Nephron progenitor cell (in vitro differentiated cells): ENCODE results near the gene SNCA.
A peak's percentile ranks its signal among the peaks of the same experiment; 100 is the strongest.

ENCODE experiments used
- DNase-seq: peaks from one replicate; pipeline ENCODE4 v3.0.0; 2021
- H3K27ac Mint-ChIP-seq: 2 replicates; pipeline ENCODE4 v1.8.0; 2021; ENCODE audit warnings: mild to moderate bottlenecking, moderate library complexity, mixed read lengths
- H3K27me3 Mint-ChIP-seq: 2 replicates; pipeline ENCODE4 v1.8.0; 2021; ENCODE audit warnings: mild to moderate bottlenecking, low read depth, mixed read lengths; ENCODE audit not compliant: poor library complexity
- H3K36me3 Mint-ChIP-seq: 2 replicates; pipeline ENCODE4 v1.8.0; 2021; ENCODE audit warnings: low read depth, mixed read lengths
- H3K4me1 Mint-ChIP-seq: 2 replicates; pipeline ENCODE4 v1.8.0; 2021; ENCODE audit warnings: mixed read lengths
- H3K4me3 Mint-ChIP-seq: 2 replicates; pipeline ENCODE4 v1.8.0; 2021; ENCODE audit warnings: mild to moderate bottlenecking, moderate library complexity, mixed read lengths
- H3K9me3 Mint-ChIP-seq: 2 replicates; pipeline ENCODE4 v1.8.0; 2021; ENCODE audit warnings: mild to moderate bottlenecking, moderate library complexity, mixed read lengths
- TF ChIP-seq, protein P1 (sequence below): fragments of 200-600 bp; sonication (generic); IDR thresholded peaks from 2 replicates; pipeline ENCODE4 v1.5.0; 2021; ENCODE audit warnings: antibody characterized with exemption

Gene SNCA

DNA sequence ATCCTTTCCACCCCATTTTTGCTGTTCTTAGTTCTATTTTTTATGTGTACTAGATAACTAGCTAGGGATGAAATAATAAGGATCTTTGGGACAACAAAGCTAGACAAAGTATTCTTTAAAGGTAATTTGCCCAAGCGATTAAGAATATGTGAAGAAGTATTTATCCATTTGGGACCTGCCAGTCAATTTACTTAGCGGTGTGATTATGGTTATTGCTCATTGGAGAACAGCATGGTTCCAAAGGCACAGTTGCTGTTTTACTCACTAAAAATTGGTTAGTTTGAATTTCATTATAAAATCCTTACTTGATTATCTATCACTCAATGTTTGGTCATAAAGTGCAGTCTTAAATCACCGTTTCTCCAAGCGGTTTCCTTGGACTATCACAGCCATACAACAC, 124.1 kb downstream of the SNCA start:
- H3K27me3 Mint-ChIP-seq, result no peaks in the 10 kb centered on the region
- no peaks in the 10 kb centered on the region for H3K9me3 Mint-ChIP-seq
- H3K4me3 Mint-ChIP-seq, result no peak overlapping the region
- no peak overlapping the region for H3K27ac Mint-ChIP-seq
- TF ChIP-seq, protein P1, sequence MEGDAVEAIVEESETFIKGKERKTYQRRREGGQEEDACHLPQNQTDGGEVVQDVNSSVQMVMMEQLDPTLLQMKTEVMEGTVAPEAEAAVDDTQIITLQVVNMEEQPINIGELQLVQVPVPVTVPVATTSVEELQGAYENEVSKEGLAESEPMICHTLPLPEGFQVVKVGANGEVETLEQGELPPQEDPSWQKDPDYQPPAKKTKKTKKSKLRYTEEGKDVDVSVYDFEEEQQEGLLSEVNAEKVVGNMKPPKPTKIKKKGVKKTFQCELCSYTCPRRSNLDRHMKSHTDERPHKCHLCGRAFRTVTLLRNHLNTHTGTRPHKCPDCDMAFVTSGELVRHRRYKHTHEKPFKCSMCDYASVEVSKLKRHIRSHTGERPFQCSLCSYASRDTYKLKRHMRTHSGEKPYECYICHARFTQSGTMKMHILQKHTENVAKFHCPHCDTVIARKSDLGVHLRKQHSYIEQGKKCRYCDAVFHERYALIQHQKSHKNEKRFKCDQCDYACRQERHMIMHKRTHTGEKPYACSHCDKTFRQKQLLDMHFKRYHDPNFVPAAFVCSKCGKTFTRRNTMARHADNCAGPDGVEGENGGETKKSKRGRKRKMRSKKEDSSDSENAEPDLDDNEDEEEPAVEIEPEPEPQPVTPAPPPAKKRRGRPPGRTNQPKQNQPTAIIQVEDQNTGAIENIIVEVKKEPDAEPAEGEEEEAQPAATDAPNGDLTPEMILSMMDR, result no peak
- H3K4me1 Mint-ChIP-seq, result peaks cover 35% of the 10 kb centered on the region
- no peaks in the 10 kb centered on the region for H3K36me3 Mint-ChIP-seq
- no peak for DNase-seq

DNA sequence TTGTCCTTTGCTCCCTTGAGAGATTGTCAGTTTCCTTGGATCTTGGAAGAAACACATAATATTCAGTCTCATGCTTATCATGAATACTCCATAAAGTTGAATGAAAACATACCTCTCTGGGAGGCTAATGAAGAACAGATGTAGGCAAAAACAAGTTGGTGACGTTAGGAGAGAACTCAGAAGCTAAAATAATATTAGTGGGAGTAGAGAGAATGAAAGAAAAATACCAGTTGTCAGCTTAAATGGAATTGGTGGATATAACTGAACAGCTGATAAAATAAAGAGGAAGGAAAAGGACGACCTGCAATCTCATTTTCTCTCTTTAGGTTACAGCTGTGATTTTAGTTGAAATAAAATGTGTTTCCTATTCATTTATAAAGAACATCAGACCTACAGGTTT, 124.8 kb downstream of the SNCA start:
- TF ChIP-seq, protein P1, result no peak
- H3K9me3 Mint-ChIP-seq, result no peaks in the 10 kb centered on the region
- H3K4me3 Mint-ChIP-seq, result no peak overlapping the region
- no peak for DNase-seq
- no peaks in the 10 kb centered on the region for H3K36me3 Mint-ChIP-seq
- H3K27ac Mint-ChIP-seq, result no peak overlapping the region
- no peaks in the 10 kb centered on the region for H3K27me3 Mint-ChIP-seq
- peaks cover 36% of the 10 kb centered on the region for H3K4me1 Mint-ChIP-seq

DNA sequence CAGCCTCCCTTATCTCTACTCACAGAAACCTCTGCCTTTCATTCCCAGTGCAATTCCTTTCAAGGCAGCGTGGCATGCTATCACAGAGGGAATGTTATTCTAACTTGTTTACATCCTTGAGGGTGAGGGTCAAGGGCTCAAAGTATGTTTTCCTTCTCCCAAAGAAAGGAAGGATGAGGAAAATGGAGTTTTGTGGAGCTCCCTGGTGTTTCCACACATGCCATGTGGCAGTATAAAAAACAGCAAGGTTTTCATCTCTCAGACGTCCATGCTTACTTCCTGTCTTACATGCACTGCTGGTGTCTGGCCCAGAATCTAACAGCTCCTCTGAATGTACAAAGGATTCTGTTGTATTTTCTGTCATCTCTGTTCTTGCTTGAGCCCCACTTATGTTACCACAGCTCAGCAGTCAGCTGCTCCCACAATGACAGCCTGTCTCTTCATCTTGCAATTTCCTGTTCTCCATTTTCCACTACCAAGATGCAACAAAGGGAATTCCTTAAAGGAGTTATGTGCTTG, 128.0 kb downstream of the SNCA start:
- peaks cover 29% of the 10 kb centered on the region for H3K4me1 Mint-ChIP-seq
- TF ChIP-seq, protein P1, result no peak
- H3K4me3 Mint-ChIP-seq, result no peak overlapping the region
- no peaks in the 10 kb centered on the region for H3K27me3 Mint-ChIP-seq
- no peaks in the 10 kb centered on the region for H3K36me3 Mint-ChIP-seq
- no peaks in the 10 kb centered on the region for H3K9me3 Mint-ChIP-seq
- peak overlapping the region; percentile 91 for H3K27ac Mint-ChIP-seq
- no peak for DNase-seq

DNA sequence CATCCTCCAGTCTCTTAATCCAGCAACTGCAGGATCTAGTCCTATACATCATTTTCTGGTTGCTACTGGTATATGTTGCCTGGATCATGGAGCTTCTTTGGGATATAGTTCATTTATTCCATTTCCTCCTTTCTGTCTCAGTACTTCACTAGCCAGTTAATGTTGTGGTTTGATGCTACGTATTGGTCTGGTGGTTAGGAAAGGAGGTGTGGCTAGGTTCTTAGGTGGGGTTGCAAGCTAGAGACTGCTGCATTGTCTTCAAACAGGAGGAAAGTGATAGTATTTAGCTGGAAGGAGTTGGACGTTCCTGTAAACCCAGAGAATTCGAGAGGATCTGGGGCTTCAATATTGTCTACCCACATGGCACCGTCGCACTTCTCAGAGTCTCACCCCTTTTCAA, 129.5 kb downstream of the SNCA start:
- no peak overlapping the region for H3K4me3 Mint-ChIP-seq
- H3K9me3 Mint-ChIP-seq, result no peaks in the 10 kb centered on the region
- no peaks in the 10 kb centered on the region for H3K27me3 Mint-ChIP-seq
- no peaks in the 10 kb centered on the region for H3K36me3 Mint-ChIP-seq
- TF ChIP-seq, protein P1, result no peak
- H3K4me1 Mint-ChIP-seq, result peaks cover 29% of the 10 kb centered on the region
- no peak overlapping the region for H3K27ac Mint-ChIP-seq
- no peak for DNase-seq

DNA sequence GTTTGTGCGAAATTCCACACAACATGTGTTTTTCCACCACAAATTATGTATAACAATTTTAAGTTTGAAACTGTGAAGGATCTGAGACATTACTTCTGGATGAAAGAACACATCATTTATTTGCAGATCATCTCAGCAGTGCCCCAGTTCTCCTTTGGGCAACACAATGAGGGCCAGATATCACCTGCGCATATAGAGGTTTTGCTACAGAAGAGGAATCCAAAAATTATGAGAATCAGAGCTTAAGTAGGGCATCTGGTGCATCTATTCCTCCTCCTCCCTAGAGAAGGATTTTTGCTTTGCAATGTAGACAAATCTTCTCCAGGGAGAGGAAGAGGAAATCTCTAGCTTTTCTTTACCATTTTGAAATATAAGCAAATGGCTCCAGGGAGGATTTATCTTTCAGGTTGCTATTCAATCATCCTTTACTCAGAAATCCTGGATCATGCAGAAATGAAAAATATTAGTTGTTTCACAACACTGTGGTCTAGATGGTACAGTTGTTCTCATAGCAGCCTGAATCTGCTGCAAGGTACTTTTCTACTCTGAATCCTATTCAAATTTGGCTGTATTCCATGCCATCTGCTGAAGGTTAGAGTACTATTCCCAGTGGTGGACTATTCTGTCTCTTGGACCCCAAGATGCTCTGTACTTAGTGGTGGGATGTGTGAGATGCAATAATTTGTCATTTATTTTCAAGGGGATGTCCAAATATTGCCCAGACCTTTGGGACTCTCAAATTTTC, 132.1 kb downstream of the SNCA start:
- H3K36me3 Mint-ChIP-seq, result no peaks in the 10 kb centered on the region
- no peak for DNase-seq
- no peaks in the 10 kb centered on the region for H3K27me3 Mint-ChIP-seq
- peaks cover 33% of the 10 kb centered on the region for H3K4me1 Mint-ChIP-seq
- no peak overlapping the region for H3K4me3 Mint-ChIP-seq
- H3K9me3 Mint-ChIP-seq, result peaks cover 4% of the 10 kb centered on the region
- no peak overlapping the region for H3K27ac Mint-ChIP-seq
- TF ChIP-seq, protein P1, result no peak
